SK-N-MC (cell line): ENCODE data around the gene GDPD1.

ENCODE experiments used
- EZH2 ChIP-seq: fragments of 200-600 bp; sonication (generic); IDR thresholded peaks from one replicate; pipeline ENCODE4 v1.6.1; 2017; ENCODE audit warnings: antibody characterized with exemption
- POLR2AphosphoS5 ChIP-seq: IDR thresholded peaks from 2 replicates; pipeline ENCODE4 v1.6.1; 2012; ENCODE audit warnings: mild to moderate bottlenecking, low read depth, low read length, borderline replicate concordance

- no peak for TF ChIP-seq EZH2
- no peak for TF ChIP-seq POLR2AphosphoS5
Measured at GRCh38 chr17:59278406-59278805, 58.1 kb downstream of the GDPD1 start.
